PFSK-1 (cell line): ENCODE data around the gene ZNF512B.

Source experiments
- POLR2AphosphoS5 ChIP-seq: IDR thresholded peaks from 2 replicates; pipeline ENCODE4 v1.6.1; 2012; ENCODE audit warnings: low read depth, mild to moderate bottlenecking, control low read depth, low read length, moderate library complexity
- REST ChIP-seq, 2 experiments: IDR thresholded peaks; 2 replicates each; pipeline versions ENCODE4 v1.6.1 to v1.8.0; 2011 to 2012; ENCODE audit warnings: low read depth in 2 of 2, low read length in 2 of 2, control low read depth in 1 of 2, inconsistent platforms in 1 of 2, mild to moderate bottlenecking in 1 of 2, moderate library complexity in 1 of 2; ENCODE audit not compliant: insufficient read depth in 1 of 2

GRCh38 chr20:63963784-63964301, 5.9 kb downstream of the ZNF512B start:
- TF ChIP-seq POLR2AphosphoS5: no peak
- TF ChIP-seq REST (IDR thresholded peaks at IDR 0.05; ENCODE audit: insufficient read depth in 1 of 2, low read depth in 2 of 2, low read length in 2 of 2): no peak
